Smooth muscle cell (in vitro differentiated cells): Measurements from ENCODE around the gene SLIT3. TPM values are rescaled to one million over a fixed set of nuclear protein-coding genes. Genes with fewer than 3 reads are reported as not detected.
"Not testable (repeated sequence)": the region's sequence is repeated elsewhere in the genome, so short reads cannot be mapped to it uniquely, and the experiment has no call there.

Experiments used
- DNase-seq: peaks from one replicate; lab custom pipeline; 2025; ENCODE audit not compliant: unreplicated experiment; lab: John Stamatoyannopoulos, UW
- H2AFZ ChIP-seq: fragments of 200-600 bp; sonication (generic); 2 replicates; pipeline ENCODE4 v1.6.0; 2016; ENCODE audit warnings: antibody characterized with exemption, low read depth, mild to moderate bottlenecking
- H3F3A ChIP-seq: fragments of 200-600 bp; sonication (generic); 2 replicates; pipeline ENCODE4 v1.6.0; 2017; ENCODE audit warnings: antibody characterized with exemption, low read depth
- H3K27ac ChIP-seq: fragments of 200-600 bp; sonication (generic); 2 replicates; pipeline ENCODE4 v1.5.1; 2016; ENCODE audit warnings: low read depth, mild to moderate bottlenecking
- H3K27me3 ChIP-seq: fragments of 200-600 bp; sonication (generic); 2 replicates; pipeline ENCODE4 v1.6.1; 2016; ENCODE audit warnings: low read depth, mild to moderate bottlenecking
- H3K36me3 ChIP-seq: fragments of 200-600 bp; sonication (generic); 2 replicates; pipeline ENCODE4 v1.5.1; 2016; ENCODE audit warnings: low read depth
- H3K4me1 ChIP-seq: fragments of 200-600 bp; sonication (generic); 2 replicates; pipeline ENCODE4 v1.5.1; 2016; ENCODE audit warnings: low read depth
- H3K4me2 ChIP-seq: fragments of 200-600 bp; sonication (generic); 2 replicates; pipeline ENCODE4 v1.6.0; 2016; ENCODE audit warnings: mild to moderate bottlenecking
- H3K4me3 ChIP-seq: fragments of 200-600 bp; sonication (generic); 2 replicates; pipeline ENCODE4 v1.5.1; 2016; ENCODE audit warnings: mild to moderate bottlenecking
- H3K79me2 ChIP-seq: fragments of 200-600 bp; sonication (generic); 2 replicates; pipeline ENCODE4 v1.6.0; 2016; ENCODE audit warnings: low read depth, mild to moderate bottlenecking
- H3K9ac ChIP-seq: fragments of 200-600 bp; sonication (generic); 2 replicates; pipeline ENCODE4 v1.6.0; 2016; ENCODE audit warnings: low read depth
- H3K9me3 ChIP-seq: fragments of 200-600 bp; sonication (generic); replicated peaks from 2 replicates; pipeline ENCODE4 v1.5.1; 2016; ENCODE audit warnings: low read depth
- H4K20me1 ChIP-seq: fragments of 200-600 bp; sonication (generic); 2 replicates; pipeline ENCODE4 v1.6.0; 2016; ENCODE audit warnings: low read depth
- WGBS: methylation state at CpG from one replicate; pipeline ENCODE4 v1.1.7; 2016; ENCODE audit warnings: low lambda C conversion rate; 5-methylcytosine and 5-hydroxymethylcytosine counted together
- polyA plus RNA-seq: library from polyadenylated mRNA; unstranded; fragments of >200 nt; fragmentation: Nextera tagmentation; extraction: Ambion mirVana; gene quantifications from 2 replicates; pipeline ENCODE4 v1.2.1, GENCODE V29; 2016
- total RNA-seq: library from RNA; depleted of rRNA; stranded (reverse); fragments of >200 nt; gene quantifications from 2 replicates; pipeline ENCODE4 v1.2.3, GENCODE V29; 2014
- TF ChIP-seq, protein P1 (sequence below): fragments of 200-600 bp; sonication (generic); IDR thresholded peaks from 2 replicates; pipeline ENCODE4 v1.5.1; 2017; ENCODE audit warnings: borderline replicate concordance, mild to moderate bottlenecking, antibody characterized with exemption; ENCODE audit not compliant: insufficient read depth, poor library complexity, severe bottlenecking

Gene SLIT3
- total and polyA plus RNA-seq, 2 experiments from 2014 or later: 25.4 to 29.5 TPM

- 51% methylated on average over 19 of the region's 19 CpGs for WGBS
- TF ChIP-seq, protein P1, sequence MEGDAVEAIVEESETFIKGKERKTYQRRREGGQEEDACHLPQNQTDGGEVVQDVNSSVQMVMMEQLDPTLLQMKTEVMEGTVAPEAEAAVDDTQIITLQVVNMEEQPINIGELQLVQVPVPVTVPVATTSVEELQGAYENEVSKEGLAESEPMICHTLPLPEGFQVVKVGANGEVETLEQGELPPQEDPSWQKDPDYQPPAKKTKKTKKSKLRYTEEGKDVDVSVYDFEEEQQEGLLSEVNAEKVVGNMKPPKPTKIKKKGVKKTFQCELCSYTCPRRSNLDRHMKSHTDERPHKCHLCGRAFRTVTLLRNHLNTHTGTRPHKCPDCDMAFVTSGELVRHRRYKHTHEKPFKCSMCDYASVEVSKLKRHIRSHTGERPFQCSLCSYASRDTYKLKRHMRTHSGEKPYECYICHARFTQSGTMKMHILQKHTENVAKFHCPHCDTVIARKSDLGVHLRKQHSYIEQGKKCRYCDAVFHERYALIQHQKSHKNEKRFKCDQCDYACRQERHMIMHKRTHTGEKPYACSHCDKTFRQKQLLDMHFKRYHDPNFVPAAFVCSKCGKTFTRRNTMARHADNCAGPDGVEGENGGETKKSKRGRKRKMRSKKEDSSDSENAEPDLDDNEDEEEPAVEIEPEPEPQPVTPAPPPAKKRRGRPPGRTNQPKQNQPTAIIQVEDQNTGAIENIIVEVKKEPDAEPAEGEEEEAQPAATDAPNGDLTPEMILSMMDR: peak; percentile 74
- no peaks in the 10 kb centered on the region for H3K27me3 ChIP-seq
- H3K4me3 ChIP-seq: no peak overlapping the region
- peaks cover 4% of the 10 kb centered on the region for H3K36me3 ChIP-seq
- no peaks in the 10 kb centered on the region for H3K79me2 ChIP-seq
- no peak for DNase-seq
- no peak overlapping the region for H2AFZ ChIP-seq
- peaks cover 6% of the 10 kb centered on the region for H3K9me3 ChIP-seq
- no peak overlapping the region for H3K9ac ChIP-seq
- no peaks in the 10 kb centered on the region for H3F3A ChIP-seq
- no peak overlapping the region for H3K27ac ChIP-seq
- H3K4me1 ChIP-seq: no peaks in the 10 kb centered on the region
- no peak overlapping the region for H3K4me2 ChIP-seq
- no peaks in the 10 kb centered on the region for H4K20me1 ChIP-seq
Measured at GRCh38 chr5:168747987-168748777, 552.8 kb downstream of the SLIT3 start.

GRCh38 chr5:168746893-168747640 is 553.9 kb downstream of the SLIT3 start:
- Histone ChIP-seq H3K27me3 (no peaks in the 10 kb centered on the region), H2AFZ (no peak overlapping the region), H3K79me2 (no peaks in the 10 kb centered on the region), H4K20me1 (no peaks in the 10 kb centered on the region), H3K27ac (no peak overlapping the region), H3K4me3 (no peak overlapping the region), H3K9me3 (peaks cover 6% of the 10 kb centered on the region), H3K4me2 (no peak overlapping the region), H3K4me1 (no peaks in the 10 kb centered on the region), H3K9ac (no peak overlapping the region), H3F3A (no peaks in the 10 kb centered on the region), H3K36me3 (peaks cover 4% of the 10 kb centered on the region)
- no peak for DNase-seq
- TF ChIP-seq, protein P1: no peak
- 91% methylated on average over 11 of the region's 11 CpGs for WGBS

DNA sequence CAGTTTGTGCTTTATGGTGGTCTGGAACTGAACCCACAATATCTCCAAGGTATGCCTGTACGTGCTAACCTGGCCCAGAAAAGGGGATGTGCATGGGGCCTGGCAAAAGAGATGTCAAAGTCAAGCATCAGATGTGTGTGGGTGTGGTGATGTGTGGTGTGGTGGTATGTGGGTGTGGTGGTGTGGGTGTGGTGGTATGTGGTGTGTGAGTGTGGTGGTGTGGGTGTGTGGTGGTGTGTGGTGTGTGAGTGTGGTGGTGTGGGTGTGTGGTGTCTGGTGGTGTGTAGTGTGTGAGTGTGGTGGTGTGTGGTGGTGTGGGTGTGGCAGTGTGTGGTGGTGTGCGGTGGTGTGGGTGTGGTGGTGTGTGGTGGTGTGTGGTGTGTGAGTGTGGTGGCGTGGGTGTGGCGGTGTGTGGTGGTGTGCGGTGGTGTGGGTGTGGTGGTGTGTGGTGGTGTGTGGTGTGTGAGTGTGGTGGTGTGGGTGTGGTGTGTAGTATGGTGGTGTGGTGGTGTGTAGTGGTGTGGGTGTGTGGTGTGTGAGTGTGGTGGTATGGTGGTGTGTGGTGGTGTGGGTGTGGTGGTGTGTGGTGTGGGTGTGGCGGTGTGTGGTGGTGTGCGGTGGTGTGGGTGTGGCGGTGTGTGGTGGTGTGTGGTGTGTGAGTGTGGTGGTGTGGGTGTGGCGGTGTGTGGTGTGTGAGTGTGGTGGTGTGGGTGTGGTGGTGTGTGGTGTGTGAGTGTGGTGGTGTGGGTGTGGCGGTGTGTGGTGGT is 554.6 kb downstream of the SLIT3 start:
- not testable (repeated sequence) for H3K27me3 ChIP-seq, H3K4me1 ChIP-seq, H3K9me3 ChIP-seq, H3K36me3 ChIP-seq, H3K4me2 ChIP-seq, H3K27ac ChIP-seq, H3K4me3 ChIP-seq, H2AFZ ChIP-seq, H3F3A ChIP-seq, H4K20me1 ChIP-seq, DNase-seq, H3K79me2 ChIP-seq, H3K9ac ChIP-seq
- WGBS: 94% methylated on average over 1 of the region's 10 CpGs

DNA sequence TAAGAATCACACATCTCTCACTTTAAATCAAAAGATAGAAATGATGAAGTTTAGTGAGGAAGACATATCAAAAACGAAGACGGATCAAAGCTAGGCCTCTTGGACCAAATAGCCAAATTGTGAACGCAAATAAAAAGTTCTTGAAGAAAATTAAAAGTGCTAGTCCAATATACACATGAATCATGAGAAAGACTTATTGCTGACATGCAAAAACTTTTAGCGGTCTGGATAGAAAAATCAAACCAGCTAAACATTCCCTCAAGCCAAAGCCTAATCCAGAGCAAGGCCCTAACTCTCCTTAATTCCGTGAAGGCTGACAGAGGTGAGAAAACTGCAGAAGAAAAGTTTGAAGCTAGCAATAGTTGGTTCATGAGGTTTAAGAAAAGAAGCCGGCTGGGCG is 557.3 kb downstream of the SLIT3 start:
- H3K4me1 ChIP-seq: no peaks in the 10 kb centered on the region
- no peaks in the 10 kb centered on the region for H4K20me1 ChIP-seq
- H3K27me3 ChIP-seq: no peaks in the 10 kb centered on the region
- no peaks in the 10 kb centered on the region for H3K79me2 ChIP-seq
- no peak overlapping the region for H3K4me3 ChIP-seq
- H3F3A ChIP-seq: no peaks in the 10 kb centered on the region
- TF ChIP-seq, protein P1: no peak
- peaks cover 6% of the 10 kb centered on the region for H3K9me3 ChIP-seq
- no peak overlapping the region for H3K27ac ChIP-seq
- H2AFZ ChIP-seq: no peak overlapping the region
- no peak overlapping the region for H3K4me2 ChIP-seq
- no peak for DNase-seq
- H3K36me3 ChIP-seq: peaks cover 4% of the 10 kb centered on the region
- WGBS: 91% methylated on average over 7 of the region's 7 CpGs
- no peak overlapping the region for H3K9ac ChIP-seq

- WGBS: 63% methylated on average over 2 of the region's 2 CpGs
- not testable (repeated sequence) for H3K36me3 ChIP-seq, H3K4me1 ChIP-seq, H3K9ac ChIP-seq, H3F3A ChIP-seq, H2AFZ ChIP-seq, H3K9me3 ChIP-seq, H4K20me1 ChIP-seq, H3K4me3 ChIP-seq, H3K27me3 ChIP-seq, H3K27ac ChIP-seq, H3K79me2 ChIP-seq, DNase-seq, H3K4me2 ChIP-seq
Measured at GRCh38 chr5:168742311-168742710, 558.6 kb downstream of the SLIT3 start.
